NCI-H510A treated with DMSO at 0.1 percent for 48 hours (cell line): ENCODE data around the gene NHLH2.

Experiments used
- DNase-seq: peaks from one replicate; lab custom pipeline; 2025; lab: John Stamatoyannopoulos, UW

Gene NHLH2

DNA sequence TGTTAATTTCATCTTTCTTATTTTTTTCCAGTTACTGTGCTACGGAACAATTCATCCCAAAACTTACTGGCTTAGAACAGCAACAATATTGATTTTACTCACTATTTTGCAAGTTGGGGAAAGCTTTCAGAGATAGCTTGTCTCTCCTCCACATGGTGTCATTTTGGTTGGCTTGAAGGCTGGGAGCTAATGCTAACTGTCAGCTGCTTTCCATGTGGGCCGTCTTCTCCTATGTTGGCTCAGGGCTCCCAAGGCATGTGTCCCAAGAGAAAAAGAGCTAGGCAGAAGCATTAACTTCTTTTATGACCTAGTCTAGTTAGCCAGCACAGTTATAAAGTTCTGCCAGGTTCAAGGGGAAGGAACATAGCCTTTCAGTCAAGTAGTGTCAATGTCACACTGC lies 38.5 kb downstream of the NHLH2 start:
- DNase-seq, result no peak

- no peak for DNase-seq
Measured at GRCh38 chr1:115797486-115797885, 43.4 kb downstream of the NHLH2 start.

DNA sequence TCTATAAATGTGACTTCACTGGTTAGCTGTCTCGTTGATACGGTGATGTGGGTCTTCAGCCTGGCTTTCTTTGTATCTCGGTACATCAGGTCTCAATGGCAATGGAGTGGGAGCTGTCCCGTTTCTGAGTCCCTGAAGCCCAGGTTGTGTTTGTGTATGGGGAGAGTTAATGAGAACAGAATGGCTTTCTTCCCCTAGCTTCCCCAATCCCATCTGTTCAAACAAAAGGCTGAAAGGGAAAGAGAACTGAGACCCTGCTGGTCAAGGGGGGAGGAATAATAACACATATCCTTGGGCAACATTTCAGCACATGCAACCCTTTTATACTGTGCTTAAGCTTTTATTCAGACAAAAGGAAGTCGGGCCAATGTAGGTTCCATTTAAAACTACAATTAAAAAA lies 44.0 kb downstream of the NHLH2 start:
- DNase-seq, result no peak

DNA sequence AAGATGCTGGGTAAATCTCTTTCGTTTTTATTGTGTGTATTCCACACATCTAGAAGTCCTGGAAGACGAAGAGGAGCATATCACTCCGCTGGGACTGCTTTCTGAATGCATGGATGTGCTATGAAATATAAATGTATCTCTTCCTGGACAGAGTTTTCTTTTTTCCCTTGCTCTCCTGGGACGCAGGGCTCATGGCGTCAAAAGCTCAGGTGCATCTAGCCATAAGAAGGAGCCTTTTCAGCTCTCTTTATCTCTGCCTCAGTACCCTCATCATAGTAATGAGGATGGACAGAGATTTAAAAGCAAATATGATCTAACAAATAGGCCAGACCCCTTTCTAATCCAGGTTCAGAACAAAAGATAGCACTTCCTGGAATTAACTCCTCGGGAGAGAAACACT lies 44.9 kb downstream of the NHLH2 start:
- DNase-seq, result no peak

- no peak for DNase-seq
Measured at GRCh38 chr1:115794976-115795639, 45.8 kb downstream of the NHLH2 start.

DNA sequence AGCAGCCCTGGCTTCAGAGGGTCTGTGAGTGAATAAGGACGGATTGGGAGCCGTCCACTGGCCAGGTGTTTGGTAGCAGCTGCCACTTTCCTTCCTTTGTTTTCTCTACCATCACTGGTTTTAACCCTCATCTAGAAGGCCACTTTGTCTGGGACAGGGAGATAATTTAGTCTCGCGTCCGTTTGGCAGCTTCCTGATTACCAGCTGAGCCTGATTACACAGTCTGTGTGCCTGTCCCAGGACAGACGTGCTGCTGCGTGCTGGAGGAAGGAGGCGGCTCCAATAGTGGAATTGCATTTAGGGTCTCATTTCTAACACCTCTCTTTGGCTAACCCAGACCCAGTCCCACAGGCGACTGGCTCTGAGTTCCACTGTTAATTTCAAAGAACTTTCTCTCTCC lies 47.8 kb downstream of the NHLH2 start:
- DNase-seq, result no peak

- no peak for DNase-seq
Measured at GRCh38 chr1:115791816-115792215, 49.1 kb downstream of the NHLH2 start.

DNA sequence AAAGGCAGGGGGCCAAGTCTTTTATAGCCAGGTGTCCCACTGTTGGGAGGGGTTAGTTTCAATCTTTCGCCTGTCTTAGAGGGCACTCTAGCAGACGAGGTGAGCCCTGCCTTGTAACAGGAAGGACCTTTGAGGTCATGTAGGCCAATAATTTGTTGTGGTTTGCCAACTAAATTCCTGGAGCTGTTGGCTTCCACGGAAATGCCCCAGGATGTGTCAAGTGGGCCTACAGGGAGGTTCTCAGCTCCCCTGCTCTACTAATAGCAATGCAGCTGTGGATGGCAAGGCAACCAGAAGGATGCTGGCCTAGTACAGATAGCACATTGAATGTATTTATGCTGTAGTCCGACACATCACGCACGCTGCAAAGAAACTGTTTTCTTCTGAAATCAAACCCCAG lies 50.1 kb downstream of the NHLH2 start:
- DNase-seq, result no peak

- no peak for DNase-seq
Measured at GRCh38 chr1:115790356-115790755, 50.6 kb downstream of the NHLH2 start.
